SU-DHL-6 (cell line): ENCODE data around the gene PC.

Source experiments
- H2AFZ ChIP-seq: fragments of 200-600 bp; sonication (generic); 2 replicates; pipeline ENCODE4 v1.6.1; 2014; ENCODE audit warnings: low read depth, mild to moderate bottlenecking, moderate library complexity, mixed read lengths, antibody characterized with exemption, low read length; ENCODE audit not compliant: severe bottlenecking
- H3F3A ChIP-seq: fragments of 200-600 bp; shearing (Covaris generic); 2 replicates; pipeline ENCODE4 v1.6.0; 2016; ENCODE audit warnings: antibody characterized with exemption, mild to moderate bottlenecking; ENCODE audit not compliant: insufficient read depth
- H3K27ac ChIP-seq: fragments of 200-600 bp; sonication (generic); 2 replicates; pipeline ENCODE4 v1.5.1; 2016; ENCODE audit warnings: low read depth, mild to moderate bottlenecking, low read length, moderate library complexity, mixed read lengths
- H3K27me3 ChIP-seq: fragments of 200-600 bp; sonication (generic), shearing (Covaris generic); 2 replicates; pipeline ENCODE4 v1.6.0; 2014; ENCODE audit warnings: mild to moderate bottlenecking, low read length
- H3K36me3 ChIP-seq: fragments of 200-600 bp; sonication (generic); 2 replicates; pipeline ENCODE4 v1.6.1; 2014; ENCODE audit warnings: mild to moderate bottlenecking, low read length, mixed read lengths
- H3K4me2 ChIP-seq: fragments of 300-600, 200-600 bp; shearing (Covaris generic), sonication (generic); 2 replicates; pipeline ENCODE4 v1.6.0; 2014; ENCODE audit warnings: low read length, low read depth, mild to moderate bottlenecking; ENCODE audit not compliant: poor library complexity, severe bottlenecking
- H3K4me3 ChIP-seq: fragments of 200-600 bp; sonication (generic); 2 replicates; pipeline ENCODE4 v1.5.1; 2014; ENCODE audit warnings: antibody characterized with exemption, low read length, mild to moderate bottlenecking, mixed read lengths; ENCODE audit not compliant: insufficient read depth, poor library complexity, severe bottlenecking
- H3K79me2 ChIP-seq: fragments of 200-600 bp; sonication (generic); 2 replicates; pipeline ENCODE4 v1.6.1; 2014; ENCODE audit warnings: mild to moderate bottlenecking, low read length, moderate library complexity; ENCODE audit not compliant: insufficient read depth
- H3K9ac ChIP-seq: fragments of 200-600 bp; sonication (generic); 2 replicates; pipeline ENCODE4 v1.7.0; 2014; ENCODE audit warnings: mild to moderate bottlenecking, low read length
- H3K9me2 ChIP-seq: fragments of 200-600 bp; sonication (generic); replicated peaks from 2 replicates; pipeline ENCODE4 v1.6.1; 2014; ENCODE audit warnings: low read length; ENCODE audit not compliant: insufficient read depth
- H3K9me3 ChIP-seq: fragments of 200-600 bp; sonication (generic); 2 replicates; pipeline ENCODE4 v1.6.1; 2014; ENCODE audit warnings: low read length, mixed read lengths; ENCODE audit not compliant: insufficient read depth
- H4K20me1 ChIP-seq: fragments of 200-600 bp; sonication (generic); 2 replicates; pipeline ENCODE4 v1.6.1; 2014; ENCODE audit warnings: low read depth, mild to moderate bottlenecking, antibody characterized with exemption, low read length, moderate library complexity, mixed read lengths
- EZH2phosphoT487 ChIP-seq: fragments of 200-600 bp; sonication (generic), shearing (Covaris generic); conservative IDR thresholded peaks from 2 replicates; pipeline ENCODE4 v1.6.1; 2018; ENCODE audit warnings: mild to moderate bottlenecking, antibody characterized with exemption, low read length, moderate library complexity, mixed read lengths
- TF ChIP-seq, protein P1 (sequence below): fragments of 200-600 bp; sonication (generic); IDR thresholded peaks from one replicate; pipeline ENCODE4 v1.5.1; 2017; ENCODE audit warnings: antibody characterized with exemption, mild to moderate bottlenecking, low read length, moderate library complexity; ENCODE audit not compliant: insufficient read depth, poor library complexity, severe bottlenecking

The PC gene

DNA sequence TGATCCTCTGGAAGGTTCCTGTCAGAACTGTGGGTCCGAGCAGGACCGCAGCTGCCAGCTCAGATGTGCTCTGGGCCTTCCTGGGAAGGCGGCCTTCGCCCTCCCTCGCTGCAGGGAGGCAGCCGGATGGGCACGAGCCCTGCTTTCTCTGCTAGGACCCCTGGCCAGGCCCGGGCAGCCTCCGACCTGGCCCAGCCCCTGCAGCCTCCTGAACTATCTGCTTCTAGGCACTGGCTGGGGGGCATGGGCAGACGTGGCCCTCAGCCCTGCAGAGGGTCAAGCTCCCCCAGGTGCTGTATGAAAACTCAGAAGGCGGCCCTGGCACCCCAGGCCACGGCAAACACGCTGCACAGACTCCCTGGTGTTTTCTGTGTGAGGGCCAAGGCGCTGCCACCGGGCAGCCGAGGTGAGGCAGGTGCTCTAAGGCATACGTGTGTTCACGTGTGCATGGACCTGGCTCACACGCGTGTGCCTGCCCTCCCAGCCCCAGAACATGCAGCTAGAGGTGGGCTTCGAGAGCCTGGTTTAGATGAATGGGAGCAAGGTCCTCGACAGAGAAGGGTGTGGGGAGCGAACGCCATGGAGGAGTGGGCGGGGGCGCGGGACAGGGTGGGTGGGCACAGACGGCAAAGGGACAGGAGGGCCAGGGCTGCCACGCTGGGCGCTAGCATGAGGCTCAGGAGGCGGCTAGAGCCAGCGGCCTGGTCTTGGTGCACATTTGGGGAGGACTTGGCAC, 97.0 kb downstream of the PC start:
- H3K4me2 ChIP-seq = no peak overlapping the region
- H3K36me3 ChIP-seq = no peaks in the 10 kb centered on the region
- no peaks in the 10 kb centered on the region for H3K79me2 ChIP-seq
- H2AFZ ChIP-seq = no peak overlapping the region
- H4K20me1 ChIP-seq = no peaks in the 10 kb centered on the region
- H3F3A ChIP-seq = no peaks in the 10 kb centered on the region
- no peaks in the 10 kb centered on the region for H3K27me3 ChIP-seq
- TF ChIP-seq EZH2phosphoT487 = no peak
- TF ChIP-seq, protein P1, sequence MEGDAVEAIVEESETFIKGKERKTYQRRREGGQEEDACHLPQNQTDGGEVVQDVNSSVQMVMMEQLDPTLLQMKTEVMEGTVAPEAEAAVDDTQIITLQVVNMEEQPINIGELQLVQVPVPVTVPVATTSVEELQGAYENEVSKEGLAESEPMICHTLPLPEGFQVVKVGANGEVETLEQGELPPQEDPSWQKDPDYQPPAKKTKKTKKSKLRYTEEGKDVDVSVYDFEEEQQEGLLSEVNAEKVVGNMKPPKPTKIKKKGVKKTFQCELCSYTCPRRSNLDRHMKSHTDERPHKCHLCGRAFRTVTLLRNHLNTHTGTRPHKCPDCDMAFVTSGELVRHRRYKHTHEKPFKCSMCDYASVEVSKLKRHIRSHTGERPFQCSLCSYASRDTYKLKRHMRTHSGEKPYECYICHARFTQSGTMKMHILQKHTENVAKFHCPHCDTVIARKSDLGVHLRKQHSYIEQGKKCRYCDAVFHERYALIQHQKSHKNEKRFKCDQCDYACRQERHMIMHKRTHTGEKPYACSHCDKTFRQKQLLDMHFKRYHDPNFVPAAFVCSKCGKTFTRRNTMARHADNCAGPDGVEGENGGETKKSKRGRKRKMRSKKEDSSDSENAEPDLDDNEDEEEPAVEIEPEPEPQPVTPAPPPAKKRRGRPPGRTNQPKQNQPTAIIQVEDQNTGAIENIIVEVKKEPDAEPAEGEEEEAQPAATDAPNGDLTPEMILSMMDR = no peak
- no peaks in the 10 kb centered on the region for H3K9me2 ChIP-seq
- no peaks in the 10 kb centered on the region for H3K9me3 ChIP-seq
- no peak overlapping the region for H3K27ac ChIP-seq
- no peak overlapping the region for H3K4me3 ChIP-seq
- no peak overlapping the region for H3K9ac ChIP-seq

DNA sequence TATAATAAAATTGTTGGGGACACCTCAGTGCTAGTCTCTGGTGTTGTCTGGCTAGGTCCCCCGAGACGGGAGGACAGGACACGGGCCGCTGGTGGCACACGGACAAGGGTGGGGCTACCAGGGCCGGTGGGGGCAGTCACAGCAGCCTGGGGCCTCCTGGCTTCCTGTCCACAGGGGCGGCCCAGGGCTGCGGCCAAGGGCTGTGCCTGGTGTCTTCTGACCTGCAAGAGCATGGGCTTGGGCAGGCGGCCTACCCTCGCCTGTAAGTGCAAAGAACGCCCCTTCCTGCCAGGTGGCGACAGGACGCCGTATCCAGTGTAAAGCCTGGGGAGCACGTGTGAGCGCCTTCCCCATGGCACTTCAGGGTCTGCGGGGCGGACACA, 97.7 kb downstream of the PC start:
- no peak overlapping the region for H3K27ac ChIP-seq
- no peak overlapping the region for H3K4me3 ChIP-seq
- no peaks in the 10 kb centered on the region for H3K27me3 ChIP-seq
- H3K4me2 ChIP-seq = no peak overlapping the region
- no peaks in the 10 kb centered on the region for H3K79me2 ChIP-seq
- H4K20me1 ChIP-seq = no peaks in the 10 kb centered on the region
- H3K9me3 ChIP-seq = no peaks in the 10 kb centered on the region
- no peak overlapping the region for H2AFZ ChIP-seq
- TF ChIP-seq, protein P1 = no peak
- TF ChIP-seq EZH2phosphoT487 = no peak
- no peaks in the 10 kb centered on the region for H3K36me3 ChIP-seq
- no peak overlapping the region for H3K9ac ChIP-seq
- 0 out of 2 replicates have a peak, but pooled peaks cover 5% of the 10 kb centered on the region for H3F3A ChIP-seq
- no peaks in the 10 kb centered on the region for H3K9me2 ChIP-seq

DNA sequence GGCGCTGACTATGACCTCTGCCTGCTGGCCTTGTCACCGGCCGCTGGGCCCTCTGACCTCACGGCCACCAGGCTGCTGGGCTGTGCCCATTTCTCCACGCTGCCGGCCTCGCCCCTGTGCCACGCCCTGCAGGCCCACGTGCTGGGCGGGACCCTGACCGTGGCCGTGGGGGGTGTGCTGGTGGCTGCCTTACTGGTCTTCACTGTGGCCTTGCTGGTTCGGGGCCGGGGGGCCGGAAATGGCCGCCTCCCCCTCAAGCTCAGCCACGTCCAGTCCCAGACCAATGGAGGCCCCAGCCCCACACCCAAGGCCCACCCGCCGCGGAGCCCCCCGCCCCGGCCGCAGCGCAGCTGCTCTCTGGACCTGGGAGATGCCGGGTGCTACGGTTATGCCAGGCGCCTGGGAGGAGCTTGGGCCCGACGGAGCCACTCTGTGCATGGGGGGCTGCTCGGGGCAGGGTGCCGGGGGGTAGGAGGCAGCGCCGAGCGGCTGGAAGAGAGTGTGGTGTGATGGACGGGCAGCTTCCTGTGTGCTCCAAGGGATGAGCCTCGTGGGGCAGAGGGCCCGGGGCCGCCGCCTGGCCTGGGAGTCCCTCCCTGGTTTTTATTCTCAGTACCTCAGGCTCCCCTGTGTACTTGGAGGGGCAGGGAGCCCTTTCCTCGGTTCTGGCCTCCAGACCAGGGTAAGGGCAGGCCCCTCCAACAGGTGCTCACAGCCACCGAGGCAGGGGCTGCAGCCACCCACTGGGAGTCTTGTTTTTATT, 98.3 kb downstream of the PC start:
- TF ChIP-seq, protein P1 = no peak
- no peak for TF ChIP-seq EZH2phosphoT487

More for the DNA sequence above, 98.3 kb downstream of the PC start:
- H3K9ac ChIP-seq = no peak overlapping the region
- no peaks in the 10 kb centered on the region for H3K27me3 ChIP-seq
- no peak overlapping the region for H3K4me2 ChIP-seq
- no peaks in the 10 kb centered on the region for H3K36me3 ChIP-seq
- no peaks in the 10 kb centered on the region for H3K9me2 ChIP-seq
- H3F3A ChIP-seq = peaks cover 9% of the 10 kb centered on the region; the same call in 1 of the 2 replicates
- H3K79me2 ChIP-seq = no peaks in the 10 kb centered on the region
- H3K9me3 ChIP-seq = no peaks in the 10 kb centered on the region
- H3K27ac ChIP-seq = no peak overlapping the region
- no peaks in the 10 kb centered on the region for H4K20me1 ChIP-seq
- no peak overlapping the region for H3K4me3 ChIP-seq
- H2AFZ ChIP-seq = no peak overlapping the region
